ENCODE data around the gene GPALPP1. TPM values are rescaled to one million over a fixed set of nuclear protein-coding genes. Genes with fewer than 3 reads are reported as not detected.

GPALPP1 gene
- total RNA-seq, 4 donors from 2014 or later, result 14.4 to 21.4 (median 17.6) TPM

DNA sequence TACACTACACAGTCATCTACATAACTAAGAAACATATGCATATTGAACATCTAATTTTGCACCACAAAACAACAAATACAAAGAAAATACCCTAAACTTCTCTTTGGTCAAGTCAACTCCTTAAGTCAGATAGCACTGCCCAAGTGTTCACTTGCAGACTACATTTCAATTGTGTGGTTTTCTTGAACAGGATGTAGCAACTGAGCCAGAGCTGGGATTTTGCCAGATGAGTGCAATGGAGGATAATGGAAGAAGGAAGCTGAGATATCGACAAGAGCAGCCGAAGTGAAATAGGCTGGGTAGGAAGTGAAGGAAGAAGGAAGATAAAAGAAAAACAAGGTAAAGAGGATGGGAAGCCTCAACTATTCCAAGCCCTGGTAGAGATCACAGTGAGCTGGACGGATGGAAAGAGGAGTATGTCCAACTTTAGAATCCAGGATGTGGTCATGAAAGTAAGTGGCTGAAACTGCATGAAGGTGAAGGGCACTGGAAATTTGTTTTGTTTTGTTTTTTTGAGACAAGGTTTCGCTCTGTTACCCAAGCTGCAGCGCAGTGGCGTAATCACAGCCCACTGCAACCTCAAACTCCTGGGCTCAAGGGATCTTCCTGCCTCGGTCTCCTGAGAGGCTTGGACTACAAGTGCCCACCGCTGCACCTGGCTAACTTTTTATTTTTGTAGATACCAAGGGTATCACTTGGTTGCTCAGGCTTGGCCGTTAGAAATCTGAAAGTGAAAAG is 15.1 kb upstream of the GPALPP1 start:
- ATAC-seq (ENCODE audit: low FRiP score) (no peak), DNase-seq (ENCODE audit: low spot score) (no peak)
- TF ChIP-seq, protein P1, sequence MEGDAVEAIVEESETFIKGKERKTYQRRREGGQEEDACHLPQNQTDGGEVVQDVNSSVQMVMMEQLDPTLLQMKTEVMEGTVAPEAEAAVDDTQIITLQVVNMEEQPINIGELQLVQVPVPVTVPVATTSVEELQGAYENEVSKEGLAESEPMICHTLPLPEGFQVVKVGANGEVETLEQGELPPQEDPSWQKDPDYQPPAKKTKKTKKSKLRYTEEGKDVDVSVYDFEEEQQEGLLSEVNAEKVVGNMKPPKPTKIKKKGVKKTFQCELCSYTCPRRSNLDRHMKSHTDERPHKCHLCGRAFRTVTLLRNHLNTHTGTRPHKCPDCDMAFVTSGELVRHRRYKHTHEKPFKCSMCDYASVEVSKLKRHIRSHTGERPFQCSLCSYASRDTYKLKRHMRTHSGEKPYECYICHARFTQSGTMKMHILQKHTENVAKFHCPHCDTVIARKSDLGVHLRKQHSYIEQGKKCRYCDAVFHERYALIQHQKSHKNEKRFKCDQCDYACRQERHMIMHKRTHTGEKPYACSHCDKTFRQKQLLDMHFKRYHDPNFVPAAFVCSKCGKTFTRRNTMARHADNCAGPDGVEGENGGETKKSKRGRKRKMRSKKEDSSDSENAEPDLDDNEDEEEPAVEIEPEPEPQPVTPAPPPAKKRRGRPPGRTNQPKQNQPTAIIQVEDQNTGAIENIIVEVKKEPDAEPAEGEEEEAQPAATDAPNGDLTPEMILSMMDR (IDR thresholded peaks at IDR 0.05), result no peak

DNA sequence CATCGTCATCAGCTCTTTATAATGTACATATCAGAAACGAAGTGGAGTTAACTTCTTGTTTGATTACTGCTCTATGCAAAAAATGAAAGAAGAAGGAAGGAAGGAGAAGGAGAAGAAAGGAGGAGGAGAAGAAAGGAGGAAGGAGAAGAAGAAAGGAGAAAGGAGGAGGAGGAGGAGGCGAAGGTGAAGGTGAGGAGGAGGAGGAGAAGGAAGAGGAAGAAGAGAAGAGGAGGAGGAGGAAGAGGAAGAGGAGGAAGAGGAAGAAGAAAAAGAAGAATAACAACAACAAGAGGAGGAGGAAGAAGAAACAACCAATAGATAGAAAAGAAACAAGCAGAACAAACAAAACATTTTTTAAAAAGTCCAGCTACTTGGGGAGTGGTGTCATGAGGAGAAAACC is 13.1 kb upstream of the GPALPP1 start:
- DNase-seq (ENCODE audit: low spot score) (no peak), ATAC-seq (ENCODE audit: low FRiP score) (no peak)
- TF ChIP-seq, protein P1 (IDR thresholded peaks at IDR 0.05), result no peak

DNA sequence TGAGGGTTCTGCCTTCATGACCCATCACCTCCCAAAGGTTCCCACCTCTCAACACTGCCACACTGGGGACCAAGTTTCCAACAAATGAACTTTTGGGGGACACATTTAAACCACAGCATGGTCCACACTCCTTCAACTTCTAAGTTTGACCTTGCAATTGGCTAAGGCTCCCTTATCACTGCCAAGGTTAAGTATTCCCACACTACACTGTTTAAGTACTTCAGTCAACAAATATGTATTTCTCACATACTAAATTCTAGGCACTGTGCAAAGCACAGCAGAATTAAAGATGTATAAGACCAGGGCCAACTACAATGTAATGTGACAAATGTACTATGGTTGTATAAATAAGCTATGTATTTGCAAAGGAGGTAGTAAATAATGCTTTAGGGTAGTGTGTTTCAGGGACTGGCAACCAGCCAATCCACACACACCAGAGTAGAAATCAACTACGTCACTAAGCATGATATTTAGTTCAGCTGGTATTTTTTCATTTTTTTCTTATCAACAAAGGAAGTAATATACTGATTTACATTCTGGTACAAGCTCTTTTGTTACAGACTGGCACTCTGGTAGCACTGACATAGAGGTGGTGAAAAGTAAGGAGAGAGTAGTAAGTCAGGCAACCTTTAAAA is 12.3 kb upstream of the GPALPP1 start:
- no peak for DNase-seq (ENCODE audit: low spot score)
- TF ChIP-seq, protein P1 (IDR thresholded peaks at IDR 0.05), result no peak
- ATAC-seq (ENCODE audit: low FRiP score), result no peak

DNA sequence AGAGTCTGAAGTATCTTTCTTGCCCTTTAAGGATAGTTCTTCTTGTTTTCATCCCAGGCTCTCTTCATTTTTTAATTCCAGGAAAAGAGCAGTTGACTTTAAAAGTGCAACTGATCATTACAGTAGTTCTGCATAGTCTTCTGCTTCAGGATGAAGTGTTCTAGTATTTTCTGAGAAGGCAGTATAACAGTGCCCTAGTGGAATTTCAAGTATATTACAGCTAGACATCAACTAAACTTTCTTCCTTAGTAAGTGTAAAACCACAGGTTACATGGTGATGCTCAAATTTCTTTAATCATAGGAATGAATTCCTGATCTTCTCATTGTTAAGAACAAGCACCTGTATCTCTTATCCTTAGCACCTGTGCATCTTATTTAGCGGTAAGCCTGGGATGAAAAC is 11.0 kb upstream of the GPALPP1 start:
- TF ChIP-seq, protein P1 (IDR thresholded peaks at IDR 0.05), result no peak
- DNase-seq (ENCODE audit: low spot score) (no peak), ATAC-seq (ENCODE audit: low FRiP score) (no peak)

DNA sequence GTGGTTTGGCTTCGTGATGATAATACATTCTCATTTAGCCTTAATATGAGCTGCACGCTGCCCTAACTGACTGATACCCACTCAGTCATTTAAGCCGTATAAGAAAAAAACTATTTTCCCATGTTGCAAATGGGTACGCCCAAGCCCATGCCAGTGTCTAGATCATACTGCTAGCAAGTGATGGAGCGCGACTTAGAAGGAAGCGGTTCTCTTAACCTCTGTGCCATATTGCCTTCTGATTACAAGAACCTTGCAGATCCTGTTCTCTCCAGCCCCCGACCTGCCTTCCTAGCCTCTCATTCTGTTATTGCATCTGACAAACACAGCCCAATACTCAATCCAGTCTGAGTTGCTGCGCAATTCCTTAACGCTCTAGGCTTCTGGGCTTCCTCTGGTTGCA is 603 bp downstream of the GPALPP1 start:
- TF ChIP-seq, protein P1 (IDR thresholded peaks at IDR 0.05), result no peak
- ATAC-seq (ENCODE audit: low FRiP score) (peak; percentile 8), DNase-seq (ENCODE audit: low spot score) (no peak)

DNA sequence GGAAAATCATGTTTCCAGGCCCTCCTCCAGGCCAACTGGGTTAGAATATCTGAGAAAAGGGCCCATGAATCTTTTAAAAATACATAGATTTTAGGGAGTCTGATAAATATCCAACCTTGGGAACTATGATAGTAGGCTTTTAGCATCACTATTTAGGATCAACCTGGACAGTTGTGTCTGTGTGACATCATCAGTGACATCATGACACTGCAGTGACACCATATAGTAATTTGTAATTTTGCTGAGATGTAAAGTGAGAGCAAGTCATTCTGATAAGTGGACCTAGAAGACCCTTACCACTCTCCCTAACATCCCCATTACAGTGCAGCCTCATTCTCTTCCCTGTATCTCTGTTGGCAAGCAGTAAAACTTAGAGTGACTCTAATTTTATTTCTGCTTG is 14.1 kb downstream of the GPALPP1 start:
- DNase-seq (ENCODE audit: low spot score) (no peak), ATAC-seq (ENCODE audit: low FRiP score) (no peak)
- TF ChIP-seq, protein P1 (IDR thresholded peaks at IDR 0.05), result no peak

DNA sequence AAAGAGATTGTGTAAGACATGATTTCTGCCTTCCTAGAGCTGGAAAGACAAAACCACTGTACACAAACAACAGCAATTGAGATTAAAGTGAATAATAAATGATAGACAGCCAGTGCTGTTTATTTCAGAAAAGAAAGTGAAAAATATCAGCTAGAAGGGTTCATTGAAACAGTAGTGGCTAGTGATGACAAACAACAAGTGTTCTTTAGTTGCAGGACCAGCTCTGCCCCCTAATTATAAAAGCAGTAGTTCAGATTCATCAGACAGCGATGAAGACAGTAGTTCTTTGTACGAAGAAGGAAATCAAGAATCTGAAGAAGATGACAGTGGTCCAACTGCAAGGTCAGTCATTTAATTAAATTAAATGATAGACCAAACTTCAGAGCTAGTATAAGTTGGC is 14.8 kb downstream of the GPALPP1 start:
- TF ChIP-seq, protein P1 (IDR thresholded peaks at IDR 0.05), result no peak
- DNase-seq (ENCODE audit: low spot score), result no peak
- ATAC-seq (ENCODE audit: low FRiP score), result no peak

All from omental fat pad (tissue), 4 donors.